DMS153 treated with DMSO at 0.1 percent for 48 hours (cell line): ENCODE measurements around the gene WNT11.
A peak's percentile ranks its signal among the peaks of the same experiment; 100 is the strongest.

Source experiments
- DNase-seq: peaks from one replicate; lab custom pipeline; 2025; ENCODE audit not compliant: unreplicated experiment; lab: John Stamatoyannopoulos, UW

Gene WNT11

DNA sequence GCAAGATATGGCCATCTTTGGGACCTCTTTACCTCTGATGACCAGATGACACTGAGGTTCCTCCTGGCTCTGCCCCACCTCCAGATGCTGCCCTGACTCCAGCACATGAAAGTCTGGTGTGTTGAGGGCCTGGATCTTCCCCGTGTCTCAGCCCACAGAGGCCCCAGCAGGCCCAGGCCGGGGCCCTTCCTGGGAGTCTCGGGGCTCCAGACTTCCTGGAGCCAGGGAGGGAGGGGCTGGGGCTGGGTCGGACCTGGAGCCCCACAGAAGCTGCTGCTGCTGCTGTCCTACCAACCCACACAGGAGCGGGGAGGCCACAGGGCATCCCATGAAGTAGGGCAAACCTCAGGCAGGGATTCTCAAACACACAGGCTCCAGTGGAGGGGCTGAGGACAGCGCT lies 32.2 kb upstream of the WNT11 start:
- no peak for DNase-seq

DNA sequence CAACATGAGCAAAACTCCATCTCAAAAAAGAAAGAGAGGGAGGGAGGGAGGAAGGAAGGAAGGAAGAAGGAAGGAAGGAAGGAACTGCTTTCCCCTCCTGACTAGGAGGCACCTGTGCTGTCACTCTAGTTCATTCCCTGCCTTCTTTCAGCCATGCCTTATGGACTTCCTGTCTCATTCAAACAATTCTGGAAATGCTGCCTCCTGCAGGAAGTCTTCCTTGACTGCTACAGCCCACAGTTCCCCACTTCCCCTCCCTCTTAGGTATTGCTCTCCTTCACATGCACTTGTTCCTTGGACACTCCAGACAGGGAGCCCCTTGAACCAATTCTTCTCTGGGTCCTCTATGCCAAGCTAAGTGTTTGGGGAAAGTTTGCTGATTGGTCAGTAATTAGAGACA lies 31.6 kb upstream of the WNT11 start:
- DNase-seq: no peak

DNA sequence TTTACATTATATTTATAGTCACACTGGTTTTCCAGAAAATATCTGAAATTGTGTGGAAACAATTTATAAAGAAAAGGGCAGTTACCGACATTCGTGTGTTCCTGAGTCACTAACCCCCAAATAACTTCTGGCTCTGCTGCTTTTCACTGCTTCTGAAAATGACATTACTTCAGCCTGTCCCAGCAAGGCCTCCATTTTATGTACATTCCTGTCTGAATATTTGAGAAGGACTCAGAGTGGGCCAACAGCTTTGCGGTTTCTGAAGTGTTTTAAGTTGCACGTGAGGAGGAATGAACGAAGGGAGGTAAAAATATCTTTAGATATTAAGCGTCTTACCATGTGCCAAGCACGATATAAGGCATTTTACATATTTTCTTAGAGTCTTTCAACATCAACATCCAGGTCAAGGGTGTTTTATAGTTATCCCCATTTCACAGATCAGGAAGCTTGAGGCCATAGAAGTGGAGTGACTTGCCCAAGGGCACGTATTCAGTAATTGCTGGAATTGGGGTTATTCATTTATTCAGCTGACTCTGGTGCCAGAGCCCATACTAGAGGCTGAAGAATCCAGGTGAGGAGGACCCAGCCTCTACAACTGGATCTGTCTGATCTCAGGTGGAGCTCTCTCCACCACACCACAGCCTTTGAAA lies 30.8 kb upstream of the WNT11 start:
- no peak for DNase-seq

DNA sequence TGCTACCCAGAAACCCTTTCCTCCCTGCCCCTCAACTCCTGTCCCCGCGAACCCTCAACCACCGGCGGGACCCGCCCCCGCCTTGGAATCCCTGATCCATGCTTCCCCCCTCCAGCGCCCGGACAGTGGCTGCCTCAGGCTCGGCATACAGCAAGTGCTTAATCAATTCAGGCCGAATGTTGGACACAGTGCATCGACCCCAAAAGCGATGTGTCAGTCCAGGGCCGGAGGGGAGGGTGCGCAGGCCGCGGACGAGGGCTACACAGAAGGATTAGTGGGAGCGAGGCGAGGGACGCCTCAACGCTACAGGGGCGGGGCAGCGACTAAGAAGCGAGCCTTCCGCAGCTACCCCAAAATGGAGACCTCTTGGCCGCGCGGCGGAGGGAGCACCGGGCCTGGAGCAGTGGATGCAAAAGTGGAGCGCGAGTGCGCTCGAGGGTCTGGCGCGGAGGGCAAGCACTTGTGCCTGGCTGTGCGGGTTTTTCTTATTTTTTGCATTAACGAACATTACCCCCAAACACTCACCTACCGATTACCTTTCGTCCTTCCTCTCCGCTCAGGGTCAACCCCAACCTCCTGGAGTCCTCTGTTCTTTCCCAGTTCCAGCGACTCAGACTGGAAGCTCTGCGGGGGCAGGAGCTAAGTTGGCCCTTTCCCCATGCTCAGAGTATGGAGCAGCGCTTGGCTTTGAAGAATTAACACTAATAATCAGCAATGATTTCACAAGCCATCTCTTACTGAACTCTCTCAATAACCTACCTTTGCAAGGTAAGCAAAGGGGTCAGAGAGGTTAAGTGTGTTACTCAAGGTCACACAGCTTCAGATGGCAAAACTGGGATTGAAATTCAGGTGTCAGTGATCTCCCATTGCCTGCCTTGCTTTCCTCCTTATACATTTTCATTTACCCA lies 30.0 kb upstream of the WNT11 start:
- peak; percentile 33 for DNase-seq

GRCh38 chr11:76235233-76236091 lies 29.2 kb upstream of the WNT11 start:
- DNase-seq: peak; percentile 75

GRCh38 chr11:76234416-76235232 lies 28.3 kb upstream of the WNT11 start:
- DNase-seq: no peak

DNA sequence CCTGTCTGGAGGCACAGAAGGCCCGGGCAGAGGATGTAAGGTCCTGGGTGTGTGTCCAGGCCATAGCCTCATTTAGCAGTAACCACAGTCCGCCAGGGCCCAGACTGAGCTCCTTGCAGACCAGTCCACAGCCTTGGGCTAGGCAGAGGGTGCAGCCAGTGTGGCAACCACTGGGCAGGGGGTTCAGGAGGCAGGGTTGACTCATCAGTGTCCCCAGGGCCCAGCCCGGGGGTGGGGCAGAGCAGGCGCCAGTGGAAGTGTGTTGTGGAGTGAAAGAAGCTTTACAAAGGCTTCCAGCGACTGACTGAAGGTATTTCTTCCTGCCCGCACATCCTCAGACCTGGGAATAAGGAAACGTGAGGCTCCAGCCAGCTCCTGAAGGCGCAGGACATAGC lies 27.7 kb upstream of the WNT11 start:
- no peak for DNase-seq

DNA sequence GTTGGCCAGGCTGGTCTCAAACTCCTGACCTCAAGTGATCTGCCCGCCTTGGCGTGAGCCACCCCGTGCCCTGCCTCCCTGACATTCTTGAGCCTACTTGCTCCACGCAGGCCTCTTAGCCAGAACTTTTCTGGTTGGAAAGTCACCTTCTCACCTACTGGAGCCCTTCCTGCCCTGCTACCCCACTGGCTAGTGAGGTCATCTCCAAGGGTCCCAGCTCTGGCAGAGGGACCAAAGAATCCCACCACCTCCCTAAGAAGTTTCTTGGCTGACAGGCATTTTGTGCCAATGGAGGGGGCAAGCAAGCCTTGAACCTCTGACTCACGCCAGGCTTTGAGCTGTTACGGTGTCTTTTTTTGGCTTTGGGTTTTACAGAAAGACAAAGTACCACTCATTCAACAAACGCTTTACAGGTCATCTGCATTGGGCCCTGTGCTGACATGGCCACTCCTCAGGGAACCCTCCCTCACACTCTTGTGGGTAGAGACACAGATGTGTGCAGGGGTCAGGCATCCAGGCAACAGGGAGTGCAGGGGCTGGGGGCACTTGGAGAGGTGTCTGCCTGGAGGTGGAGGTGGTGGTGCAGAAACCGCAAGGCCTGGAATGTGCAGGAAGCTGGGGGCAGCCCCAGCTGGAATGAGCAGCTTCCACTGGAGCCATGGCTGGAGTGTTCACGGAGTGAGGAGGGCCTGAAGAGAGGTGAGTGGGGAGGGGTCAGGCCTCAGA lies 27.1 kb upstream of the WNT11 start:
- no peak for DNase-seq

DNA sequence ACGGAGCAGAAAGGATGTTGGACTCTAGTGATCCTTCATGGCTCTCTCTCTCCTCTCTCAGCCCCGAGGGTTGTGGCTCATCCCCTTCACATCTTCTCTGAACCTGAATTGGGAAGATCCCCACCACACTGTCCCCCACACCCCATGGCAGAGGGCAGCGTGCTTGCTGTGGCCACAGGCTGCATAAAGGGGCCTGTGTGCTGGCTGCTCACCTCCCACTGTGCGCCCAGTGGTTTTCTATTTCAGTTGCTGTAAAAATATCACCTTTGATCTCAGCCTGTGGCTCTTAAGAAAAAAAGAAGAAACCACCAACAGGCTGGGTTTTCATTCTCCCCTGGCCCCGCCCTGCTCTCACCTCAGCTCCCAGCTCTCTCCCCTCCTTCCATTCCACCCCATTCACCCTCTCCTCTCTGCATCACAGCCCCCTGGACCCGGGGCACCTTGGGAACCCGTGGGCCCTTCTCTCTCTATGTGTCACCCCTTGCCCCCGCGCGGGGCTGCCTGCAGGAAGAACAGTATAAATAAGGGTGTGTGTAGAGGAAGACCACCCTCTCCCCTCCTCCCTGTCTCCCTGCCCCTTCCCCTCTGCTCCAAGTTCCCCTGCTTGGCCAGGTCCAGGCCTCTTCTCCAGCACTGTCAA lies 25.8 kb upstream of the WNT11 start:
- DNase-seq: no peak

GRCh38 chr11:76231121-76231738 lies 24.9 kb upstream of the WNT11 start:
- no peak for DNase-seq

DNA sequence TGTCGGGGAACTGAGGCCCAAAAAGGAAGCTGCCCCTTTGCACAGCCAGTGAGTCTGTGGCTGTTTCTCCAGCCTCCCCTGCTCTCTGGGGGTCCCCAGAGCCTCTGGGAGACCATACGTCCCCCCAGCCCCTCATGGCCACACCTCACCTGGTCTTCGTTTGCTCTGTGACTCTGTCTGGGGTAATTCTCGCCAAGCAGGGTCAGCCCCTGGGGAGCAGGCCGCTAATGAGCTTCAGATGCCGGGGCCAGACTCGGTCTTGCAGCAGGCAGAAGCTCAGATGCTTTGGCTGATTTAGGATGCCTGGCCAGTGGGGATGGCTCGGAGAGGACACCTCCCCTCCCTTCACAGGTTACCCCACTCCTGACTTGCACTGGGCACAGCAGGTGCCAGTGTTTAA lies 24.1 kb upstream of the WNT11 start:
- DNase-seq: no peak

DNA sequence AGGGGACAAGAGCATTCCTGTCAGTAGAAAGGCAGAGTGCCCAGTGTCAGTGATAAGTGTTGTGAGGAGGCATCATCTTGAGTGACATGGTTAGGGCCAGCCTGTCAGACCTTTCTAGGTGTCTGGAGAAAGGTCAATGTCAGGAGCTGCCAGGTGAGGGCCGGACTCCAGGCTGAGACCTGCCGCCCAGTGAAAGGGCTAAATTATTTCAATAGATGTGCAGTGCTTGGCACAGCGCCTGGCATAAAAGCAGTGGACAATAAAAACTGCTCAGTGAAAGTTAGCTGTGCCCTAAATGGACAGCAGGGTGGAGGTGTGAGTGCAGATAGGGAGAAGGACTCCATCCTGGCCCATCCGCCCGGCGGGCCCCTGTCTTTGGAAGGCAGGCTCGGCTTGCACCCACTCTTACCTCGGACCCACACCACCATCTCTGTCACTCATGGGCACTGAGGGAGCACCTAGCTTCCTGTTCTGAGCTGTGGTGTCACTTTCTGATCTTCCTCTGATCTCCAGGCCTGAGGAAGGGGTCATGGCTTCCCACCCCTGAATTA lies 23.5 kb upstream of the WNT11 start:
- no peak for DNase-seq

GRCh38 chr11:76228875-76229149 lies 22.5 kb upstream of the WNT11 start:
- no peak for DNase-seq

DNA sequence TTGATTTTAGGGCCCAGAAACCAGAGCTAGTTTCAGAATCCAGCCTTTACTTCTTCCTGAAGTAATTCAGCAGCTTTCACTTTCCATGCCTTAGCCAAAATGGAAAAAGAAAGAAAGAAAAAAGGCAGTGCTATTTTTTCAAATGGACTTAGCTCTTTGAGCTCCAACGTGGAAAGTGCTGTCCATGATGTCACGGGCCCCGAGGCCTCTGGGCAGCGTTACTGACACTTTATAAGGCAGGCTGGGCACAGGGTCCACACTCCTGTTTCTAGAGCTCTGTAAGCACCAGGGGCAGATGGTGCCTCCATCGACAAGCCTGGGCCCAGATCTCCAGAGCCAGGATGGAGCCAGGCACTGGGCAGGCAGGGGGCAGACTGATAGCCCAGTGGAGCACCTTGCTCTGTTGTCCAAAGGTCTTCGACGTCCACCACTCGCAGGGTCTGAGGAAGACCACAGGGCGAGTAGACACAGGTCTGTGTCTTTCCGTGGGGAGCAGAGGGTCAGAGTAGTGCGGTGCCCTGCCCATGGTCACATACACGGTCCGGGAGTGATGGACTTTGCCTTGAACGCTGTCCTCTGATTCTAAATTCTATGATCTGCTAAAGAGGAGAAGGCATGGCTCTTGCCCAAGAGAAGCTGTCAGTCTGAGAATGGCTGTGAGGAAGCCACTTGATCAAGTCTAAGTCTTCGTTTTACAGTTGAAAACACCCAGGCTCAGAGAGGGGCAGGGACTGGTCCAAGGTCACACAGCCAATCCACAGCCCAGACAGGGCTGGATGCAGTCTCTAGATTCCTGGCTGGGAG lies 22.0 kb upstream of the WNT11 start:
- no peak for DNase-seq

GRCh38 chr11:76226626-76227025 lies 20.3 kb upstream of the WNT11 start:
- DNase-seq: no peak

DNA sequence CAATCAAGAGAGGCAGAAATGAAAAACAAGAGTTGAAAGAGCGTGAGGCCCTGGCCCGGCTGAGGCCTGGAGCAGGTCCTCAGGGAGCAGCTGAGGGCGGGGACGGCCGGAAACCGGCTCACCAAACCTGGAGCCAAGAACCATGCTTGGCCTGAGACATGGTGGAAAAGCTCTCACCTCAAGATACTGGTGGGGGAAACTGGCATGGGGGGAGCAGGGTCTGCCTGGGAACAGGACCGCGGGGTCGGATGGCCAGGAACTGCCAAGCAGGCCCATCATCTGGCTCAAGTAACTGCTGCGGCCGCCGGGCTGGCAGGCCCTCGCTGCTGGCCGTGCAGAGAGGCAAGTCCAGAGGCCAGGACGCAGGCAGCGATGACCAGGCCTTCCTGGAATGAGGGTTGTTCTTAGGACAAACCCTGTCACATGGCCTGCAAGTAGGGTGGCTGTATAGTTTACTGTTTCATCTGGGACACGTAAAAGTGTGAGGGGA lies 18.9 kb upstream of the WNT11 start:
- no peak for DNase-seq

DNA sequence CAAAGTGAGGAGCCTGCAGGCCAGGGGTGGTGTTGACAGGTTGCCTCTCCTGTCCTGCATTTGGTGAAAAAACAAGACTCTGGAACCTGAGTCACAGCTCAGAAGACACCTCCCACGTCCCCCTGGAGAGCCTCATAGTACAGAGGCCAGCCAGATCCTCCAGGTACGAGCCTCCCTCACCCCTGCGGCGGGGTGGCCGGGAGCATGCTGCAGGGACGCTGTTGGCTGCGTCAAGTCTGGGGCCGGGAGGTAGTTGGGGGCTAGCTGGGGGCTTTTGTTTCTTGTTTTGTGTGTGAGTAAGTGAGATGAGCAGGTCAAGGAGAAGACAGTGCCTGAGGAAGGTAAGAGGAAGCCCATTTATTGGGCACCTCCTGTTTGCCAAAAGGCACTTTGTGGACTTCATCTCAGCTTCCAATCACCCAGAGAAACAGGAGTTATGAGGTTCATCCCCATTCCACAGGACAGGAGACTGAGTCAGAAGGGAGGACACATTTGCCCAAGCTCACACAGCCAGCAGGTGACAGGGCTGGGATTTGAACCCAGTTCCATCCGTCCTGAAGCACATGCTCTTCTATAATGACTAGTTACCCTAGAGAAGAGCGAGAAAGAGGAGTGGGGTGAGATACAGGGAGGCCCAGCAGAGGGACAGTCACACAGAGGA lies 18.3 kb upstream of the WNT11 start:
- no peak for DNase-seq

DNA sequence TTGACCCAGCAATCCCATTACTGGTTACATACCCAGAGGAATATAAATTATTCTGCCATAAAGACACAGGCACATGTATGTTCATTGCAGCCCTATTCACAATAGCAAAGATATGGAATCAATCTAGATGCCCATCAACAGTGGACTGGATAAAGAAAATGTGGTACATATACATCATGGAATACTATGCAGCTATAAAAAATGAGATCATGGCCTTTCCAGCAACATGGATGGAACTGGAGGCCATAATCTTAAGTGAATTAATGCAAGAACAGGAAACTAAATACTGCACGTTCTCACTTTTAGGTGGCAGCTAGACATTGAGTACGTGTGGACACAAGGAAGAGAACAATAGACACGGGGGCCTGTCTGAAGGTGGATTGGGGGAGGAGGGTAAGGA lies 15.1 kb upstream of the WNT11 start:
- DNase-seq: no peak
